ENCODE measurements around the gene GRIN2D.

Gene GRIN2D

GRCh38 chr19:48442116-48443035, 48.9 kb downstream of the GRIN2D start:
- DNase-seq (ENCODE audit: low spot score), result no peak

GRCh38 chr19:48443256-48443655, 49.8 kb downstream of the GRIN2D start:
- DNase-seq (ENCODE audit: low spot score), result no peak
